OCI-LY1 (cell line): Measurements from ENCODE around the gene HOXA3.

Source experiments
- H2AFZ ChIP-seq: fragments of 200-600 bp; sonication (generic), shearing (Covaris generic); 2 replicates; pipeline ENCODE4 v1.6.0; 2014; ENCODE audit warnings: antibody characterized with exemption, mild to moderate bottlenecking, low read length
- H3F3A ChIP-seq: fragments of 200-600 bp; sonication (generic), shearing (Covaris generic); 2 replicates; pipeline ENCODE4 v1.6.0; 2014; ENCODE audit warnings: mild to moderate bottlenecking, antibody characterized with exemption, low read length, moderate library complexity; ENCODE audit not compliant: insufficient read depth
- H3K27ac ChIP-seq: fragments of 200-600 bp; sonication (generic); 2 replicates; pipeline ENCODE4 v1.5.1; 2014; ENCODE audit warnings: low read length, mixed run types, mild to moderate bottlenecking, low read depth; ENCODE audit not compliant: poor library complexity, severe bottlenecking
- H3K27me3 ChIP-seq: fragments of 200-600 bp; sonication (generic); 2 replicates; pipeline ENCODE4 v1.6.0; 2014; ENCODE audit warnings: antibody characterized with exemption, mild to moderate bottlenecking, low read length, moderate library complexity; ENCODE audit not compliant: insufficient read depth
- H3K36me3 ChIP-seq: fragments of 200-600 bp; sonication (generic); 2 replicates; pipeline ENCODE4 v1.6.1; 2014; ENCODE audit warnings: mild to moderate bottlenecking, antibody characterized with exemption, low read length, moderate library complexity, mixed read lengths; ENCODE audit not compliant: insufficient read depth
- H3K4me1 ChIP-seq: fragments of 200-600 bp; sonication (generic); 2 replicates; pipeline ENCODE4 v1.5.1; 2014; ENCODE audit warnings: mild to moderate bottlenecking, low read length, moderate library complexity; ENCODE audit not compliant: insufficient read depth, severe bottlenecking
- H3K4me2 ChIP-seq: fragments of 200-600 bp; sonication (generic), shearing (Covaris generic); 2 replicates; pipeline ENCODE4 v1.6.1; 2014; ENCODE audit warnings: low read length
- H3K4me3 ChIP-seq: fragments of 200-600 bp; sonication (generic); 2 replicates; pipeline ENCODE4 v1.5.1; 2014; ENCODE audit warnings: low read length, low read depth, mild to moderate bottlenecking, mixed read lengths; ENCODE audit not compliant: poor library complexity, severe bottlenecking
- H3K79me2 ChIP-seq: fragments of 200-600 bp; shearing (Covaris generic); 2 replicates; pipeline ENCODE4 v1.6.1; 2016; ENCODE audit warnings: mixed run types, low read length, mixed read lengths; ENCODE audit not compliant: insufficient read depth
- H3K9ac ChIP-seq: fragments of 200-600 bp; sonication (generic), shearing (Covaris generic); 2 replicates; pipeline ENCODE4 v1.6.1; 2014; ENCODE audit warnings: mild to moderate bottlenecking, low read length, mixed read lengths
- H3K9me2 ChIP-seq: fragments of 200-600 bp; sonication (generic), shearing (Covaris generic); 2 replicates; pipeline ENCODE4 v1.6.1; 2014; ENCODE audit warnings: low read depth, mild to moderate bottlenecking, low read length, mixed read lengths
- H3K9me3 ChIP-seq: fragments of 200-600 bp; shearing (Covaris generic); 2 replicates; pipeline ENCODE4 v1.6.1; 2014; ENCODE audit warnings: low read length, mixed read lengths
- H4K20me1 ChIP-seq: fragments of 200-600 bp; sonication (generic), shearing (Covaris generic); 2 replicates; pipeline ENCODE4 v1.6.0; 2016; ENCODE audit warnings: mild to moderate bottlenecking, low read length; ENCODE audit not compliant: insufficient read depth
- CTCF ChIP-seq: fragments of 200-600 bp; sonication (generic), shearing (Covaris generic); IDR thresholded peaks from 2 replicates; pipeline ENCODE4 v1.5.1; 2017; ENCODE audit warnings: mild to moderate bottlenecking, antibody characterized with exemption, low read length, moderate library complexity, mixed read lengths
- EZH2 ChIP-seq: fragments of 200-600 bp; sonication (generic), shearing (Covaris generic); IDR thresholded peaks from 2 replicates; pipeline ENCODE4 v1.8.0; 2017; ENCODE audit warnings: borderline replicate concordance, mixed run types, mild to moderate bottlenecking, antibody characterized with exemption, low read length, moderate library complexity, mixed read lengths

The HOXA3 gene

GRCh38 chr7:27186668-27187474 lies 34.5 kb upstream of the HOXA3 start:
- no peaks in the 10 kb centered on the region for H3K79me2 ChIP-seq
- H3K9me2 ChIP-seq: no peaks in the 10 kb centered on the region
- no peak overlapping the region for H2AFZ ChIP-seq
- H3K27ac ChIP-seq: no peak overlapping the region
- H3K4me1 ChIP-seq: peaks cover 16% of the 10 kb centered on the region
- peaks cover 22% of the 10 kb centered on the region for H3K27me3 ChIP-seq
- no peak overlapping the region for H3K4me3 ChIP-seq
- no peak overlapping the region for H3K9ac ChIP-seq
- no peaks in the 10 kb centered on the region for H4K20me1 ChIP-seq
- H3K9me3 ChIP-seq: no peaks in the 10 kb centered on the region
- H3K4me2 ChIP-seq: no peak overlapping the region
- no peaks in the 10 kb centered on the region for H3F3A ChIP-seq
- TF ChIP-seq CTCF: no peak
- TF ChIP-seq EZH2: no peak
- no peaks in the 10 kb centered on the region for H3K36me3 ChIP-seq

- Histone ChIP-seq H3K4me3 (no peak overlapping the region), H3K27ac (no peak overlapping the region), H3K4me2 (no peak overlapping the region), H3F3A (no peaks in the 10 kb centered on the region), H3K9me2 (no peaks in the 10 kb centered on the region), H3K9me3 (no peaks in the 10 kb centered on the region), H3K4me1 (peaks cover 16% of the 10 kb centered on the region), H3K36me3 (no peaks in the 10 kb centered on the region), H3K79me2 (no peaks in the 10 kb centered on the region), H3K27me3 (peaks cover 22% of the 10 kb centered on the region), H2AFZ (no peak overlapping the region), H3K9ac (no peak overlapping the region), H4K20me1 (no peaks in the 10 kb centered on the region)
- no peak for TF ChIP-seq EZH2
- TF ChIP-seq CTCF: no peak
Measured at GRCh38 chr7:27185854-27186667, 33.7 kb upstream of the HOXA3 start.

GRCh38 chr7:27185013-27185853 lies 32.9 kb upstream of the HOXA3 start, which contains the start of gene HOXA11:
HOXA11 (minus strand) TSS chr7:27185232; CDS start chr7:27185144, 88 bp downstream.
- Histone ChIP-seq H3K79me2 (no peaks in the 10 kb centered on the region), H3K4me3 (peak within 1 kb of the TSS; percentile 54), H3K9ac (peak within 1 kb of the TSS; percentile 5; the same call in 1 of the 2 replicates), H4K20me1 (no peaks in the 10 kb centered on the region), H3K36me3 (no peaks in the 10 kb centered on the region), H3K27ac (no peak within 1 kb of the TSS), H2AFZ (no peak within 1 kb of the TSS), H3K9me2 (no peaks in the 10 kb centered on the region), H3K4me2 (peak within 1 kb of the TSS; percentile 57), H3F3A (no peaks in the 10 kb centered on the region), H3K9me3 (no peaks in the 10 kb centered on the region), H3K27me3 (peaks cover 22% of the 10 kb centered on the region), H3K4me1 (peaks cover 16% of the 10 kb centered on the region)
- TF ChIP-seq EZH2 (no peak), CTCF (no peak)
